K562 (cell line): Measurements from ENCODE around the gene PREX1. TPM values are rescaled to one million over a fixed set of nuclear protein-coding genes. Genes with fewer than 3 reads are reported as not detected.

ENCODE experiments used
- ATAC-seq: fragments of 200-7000 bp; cut with Tn5 transposase; 3 replicates; pipeline ENCODE4 v1.9.1; 2020; ENCODE audit warnings: moderate library complexity
- BruUV-seq: library from RNA; stranded (reverse); fragments of 400-500 nt; replicated peaks from 2 replicates; lab custom pipeline; 2021; lab: Mats Ljungman, UMichigan
- CTCF ChIA-PET: fragments of 300-600 bp; formaldehyde crosslinking; extraction: SDS; loops from one replicate; lab custom pipeline; 2021; ENCODE audit warnings: low intra/inter-chr PET ratio; lab: Yijun Ruan, JAX
- POLR2A ChIA-PET: fragments of 300-600, 350-650 bp; sonication (Branson Sonifier 250); formaldehyde crosslinking; extraction: SDS; loops from one replicate; lab custom pipeline; 2021; ENCODE audit warnings: antibody characterized with exemption, inconsistent platforms; lab: Yijun Ruan, JAX
- DNase-seq, 4 experiments: peaks; one replicate each; pipeline versions ENCODE4 v3.0.0 to v3.0.0-alpha.2; 2011 to 2018; ENCODE audit warnings: low spot score in 3 of 4, mixed read lengths in 3 of 4; ENCODE audit errors: extremely low read depth in 1 of 4
- FAIRE-seq: peaks from 2 replicates; lab custom pipeline; 2011; peaks lifted over from hg19 to GRCh38; lab: Jason Lieb, UNC
- H2AFZ ChIP-seq: 2 replicates; pipeline ENCODE4 v1.6.0; 2011; ENCODE audit warnings: low read depth, low read length, control low read depth, inconsistent platforms
- H3K27ac ChIP-seq: fragments of 200-600 bp; 3 replicates; pipeline ENCODE4 v1.8.0; 2011; ENCODE audit warnings: low read depth, mild to moderate bottlenecking, control low read depth, inconsistent platforms, low read length, moderate library complexity, mixed read lengths; ENCODE audit errors: extremely low read depth
- H3K27me3 ChIP-seq, 2 experiments: fragments of 300-600 bp in 1 of 2; 2 replicates in 1 of 2; 3 replicates in 1 of 2; pipeline versions ENCODE4 v1.6.0 to v1.8.0; 2011; ENCODE audit warnings: inconsistent platforms in 2 of 2, low read length in 2 of 2, mild to moderate bottlenecking in 1 of 2, mixed read lengths in 1 of 2, moderate library complexity in 1 of 2; ENCODE audit not compliant: control insufficient read depth in 2 of 2, insufficient read depth in 2 of 2
- H3K36me3 ChIP-seq: fragments of 300-600 bp; 3 replicates; pipeline ENCODE4 v1.8.0; 2011; ENCODE audit warnings: mild to moderate bottlenecking, low read length, inconsistent platforms; ENCODE audit not compliant: control insufficient read depth, insufficient read depth
- H3K4me1 ChIP-seq, 2 experiments: fragments of 200-600 bp in 1 of 2; replicated peaks in 1 of 2; 2 replicates in 1 of 2; 3 replicates in 1 of 2; pipeline versions ENCODE4 v1.5.1 to v1.8.0; 2011; ENCODE audit warnings: inconsistent platforms in 2 of 2, low read length in 2 of 2, mild to moderate bottlenecking in 1 of 2, mixed read lengths in 1 of 2, moderate library complexity in 1 of 2; ENCODE audit not compliant: control insufficient read depth in 2 of 2, insufficient read depth in 2 of 2
- H3K4me2 ChIP-seq: 2 replicates; pipeline ENCODE4 v1.6.1; 2011; ENCODE audit warnings: low read length, control low read depth, inconsistent platforms, mixed read lengths; ENCODE audit not compliant: insufficient read depth
- H3K4me3 ChIP-seq: fragments of 200-600 bp; sonication (generic), shearing (Covaris generic); 2 replicates; pipeline ENCODE4 v1.5.1; 2016; ENCODE audit warnings: control low read depth, inconsistent platforms
- H3K79me2 ChIP-seq: fragments of 200-600 bp; 3 replicates; pipeline ENCODE4 v1.8.0; 2011; ENCODE audit warnings: low read length, inconsistent platforms; ENCODE audit not compliant: control insufficient read depth, insufficient read depth
- H3K9ac ChIP-seq, 2 experiments: 2 replicates each; pipeline versions ENCODE4 v1.6.0 to v1.6.1; 2011; ENCODE audit warnings: low read depth in 2 of 2, low read length in 2 of 2, control low read depth in 1 of 2, inconsistent platforms in 1 of 2, mild to moderate bottlenecking in 1 of 2, mixed read lengths in 1 of 2; ENCODE audit not compliant: insufficient read depth in 1 of 2
- H3K9me1 ChIP-seq: one replicate; pipeline ENCODE4 v1.6.0; 2011; ENCODE audit warnings: inconsistent platforms, mild to moderate bottlenecking, low read length, moderate library complexity; ENCODE audit not compliant: control insufficient read depth, insufficient read depth
- H3K9me3 ChIP-seq: replicated peaks from 2 replicates; pipeline ENCODE4 v1.5.1; 2011; ENCODE audit warnings: low read depth, low read length, inconsistent platforms; ENCODE audit not compliant: control insufficient read depth, insufficient read depth
- H4K20me1 ChIP-seq: replicated peaks from 2 replicates; pipeline ENCODE4 v1.6.1; 2011; ENCODE audit warnings: low read length, inconsistent platforms, mixed read lengths; ENCODE audit not compliant: control insufficient read depth, insufficient read depth
- ADNP ChIP-seq: fragments of 200-800 bp; sonication (Bioruptor generic); IDR thresholded peaks from 2 replicates; pipeline ENCODE4 v1.6.1; 2016; ENCODE audit warnings: missing genetic modification characterization, missing compliant biosample characterization
- ARID3B ChIP-seq: fragments of 250-450 bp; sonication (Bioruptor Pico); IDR thresholded peaks from 2 replicates; pipeline ENCODE4 v1.4.0; 2020; ENCODE audit warnings: borderline replicate concordance
- BCOR ChIP-seq: fragments of 450-650 bp; IDR thresholded peaks from 2 replicates; pipeline ENCODE4 v1.6.1; 2016
- ESRRA ChIP-seq: fragments of 450-650 bp; IDR thresholded peaks from 2 replicates; pipeline ENCODE4 v1.6.1; 2014; ENCODE audit warnings: low read depth, mild to moderate bottlenecking, moderate library complexity, borderline replicate concordance
- FIP1L1 ChIP-seq: fragments of 200-400 bp; formaldehyde crosslinking; IDR thresholded peaks from 2 replicates; pipeline ENCODE4 v1.6.1; 2018; ENCODE audit warnings: mild to moderate bottlenecking, low read depth, low read length; ENCODE audit not compliant: poor library complexity, severe bottlenecking
- HDAC2 ChIP-seq: fragments of 450-650 bp; IDR thresholded peaks from 2 replicates; pipeline ENCODE4 v1.6.1; 2016; ENCODE audit warnings: mild to moderate bottlenecking
- KDM1A ChIP-seq, 2 experiments: fragments of 450-650 bp; IDR thresholded peaks; 2 replicates each; pipeline ENCODE4 v1.6.1; 2016; ENCODE audit warnings: mild to moderate bottlenecking in 2 of 2
- MLLT1 ChIP-seq, 2 experiments: fragments of 450-650 bp; IDR thresholded peaks; 2 replicates each; pipeline ENCODE4 v1.6.1; 2016
- RAD51 ChIP-seq: fragments of 450-650 bp; IDR thresholded peaks from 2 replicates; pipeline ENCODE4 v1.7.1; 2016; ENCODE audit warnings: low read depth, mild to moderate bottlenecking, borderline replicate concordance
- RBM25 ChIP-seq: fragments of 200-400 bp; formaldehyde crosslinking; IDR thresholded peaks from 2 replicates; pipeline ENCODE4 v1.6.1; 2018; ENCODE audit warnings: low read length, low read depth, moderate library complexity; ENCODE audit not compliant: severe bottlenecking
- SIRT6 ChIP-seq: IDR thresholded peaks from one replicate; pipeline ENCODE4 v1.6.1; 2012; ENCODE audit warnings: low read depth, mild to moderate bottlenecking, control low read depth, inconsistent platforms, low read length, moderate library complexity
- SMARCA5 ChIP-seq: fragments of 450-650 bp; IDR thresholded peaks from 2 replicates; pipeline ENCODE4 v1.6.1; 2016
- SPI1 ChIP-seq: IDR thresholded peaks from 2 replicates; pipeline ENCODE4 v1.6.1; 2011; ENCODE audit warnings: low read depth, low read length, control low read depth, borderline replicate concordance
- TAF9B ChIP-seq: fragments of 450-650 bp; IDR thresholded peaks from 2 replicates; pipeline ENCODE4 v1.6.1; 2018; ENCODE audit warnings: mild to moderate bottlenecking; ENCODE audit not compliant: partially characterized antibody
- TFE3 ChIP-seq: fragments of 450-650 bp; formaldehyde crosslinking; IDR thresholded peaks from 2 replicates; pipeline ENCODE4 v1.4.0; 2020; ENCODE audit warnings: mild to moderate bottlenecking, mixed read lengths
- USF2 ChIP-seq: sonication (generic); formaldehyde crosslinking; IDR thresholded peaks from 2 replicates; pipeline ENCODE4 v1.5.0; 2020; ENCODE audit warnings: missing genetic modification reagents
- ZNF174 ChIP-seq: fragments of 250-450 bp; sonication (Bioruptor Pico); IDR thresholded peaks from 2 replicates; pipeline ENCODE4 v1.4.0; 2020; ENCODE audit warnings: mild to moderate bottlenecking
- WGBS: fragments of 100-300 bp; shearing (Covaris generic); methylation state at CpG from one replicate; pipeline ENCODE4 v1.1.6; 2016; ENCODE audit warnings: low coverage, mixed read lengths; ENCODE audit not compliant: insufficient coverage; ENCODE audit errors: missing lambda C conversion rate; 5-methylcytosine and 5-hydroxymethylcytosine counted together
- in situ Hi-C: fragments of 300-500 bp; cut with MboI; formaldehyde crosslinking; loops from 4 replicates; pipeline ENCODE4 v1.15.0; 2018; ENCODE audit warnings: inconsistent platforms, mixed read lengths
- intact Hi-C: fragments of 100-400 bp; cut with micrococcal nuclease; formaldehyde crosslinking; loops from 2 replicates; pipeline ENCODE4 v1.14.2; 2022
- polyA plus RNA-seq, 8 experiments: library from polyadenylated mRNA; depleted of rRNA in 4 of 8; stranded (reverse) in 5 of 8; unstranded in 3 of 8; fragments of >200 nt; fragmentation: Nextera tagmentation in 2 of 8; fragmentation: Illumina TruSeq in 1 of 8; extraction: Ambion mirVana in 2 of 8; extraction: Trizol in 1 of 8; gene quantifications; 2 replicates each; pipeline versions ENCODE4 v1.2.1 to v1.2.3, GENCODE V29; 2011 to 2014; ENCODE audit warnings: inconsistent platforms in 1 of 8, missing spikeins in 1 of 8
- total RNA-seq, 7 experiments: library from RNA; depleted of rRNA in 6 of 7; stranded (reverse); fragments of >200 nt in 6 of 7; fragmentation: Illumina TruSeq in 2 of 7; extraction: Trizol in 2 of 7; gene quantifications; 2 replicates each; pipeline versions ENCODE4 v1.2.1 to v1.2.3, GENCODE V29; 2011 to 2021; ENCODE audit warnings: low replicate concordance in 1 of 7

PREX1 gene
- total and polyA plus RNA-seq, 9 of the 15 experiments (the other 6 are each of a cell fraction or from before 2014, with no cell fraction given), result 0.37 to 10.4 (median 4.8) TPM

GRCh38 chr20:48862279-48862678 lies 34.5 kb upstream of the PREX1 start:
- ChIA-PET CTCF (no interaction called here), POLR2A (interaction anchor here (0.7 kb wide), 1 partner anchor 17 kb away, joined by 3 read pairs; no protein-coding TSS in a partner anchor)
- DNase-seq, result no peak
- H3K36me3 ChIP-seq, result no peaks in the 10 kb centered on the region
- no peak overlapping the region for H2AFZ ChIP-seq
- H3K4me3 ChIP-seq, result no peak overlapping the region
- TF ChIP-seq SIRT6, result no peak
- 0 out of 2 replicates have a peak, but pooled peaks have one; percentile 29 for TF ChIP-seq SMARCA5
- TF ChIP-seq USF2, result peak; percentile 16; the same call in 1 of the 2 replicates
- peak; percentile 71 for TF ChIP-seq BCOR
- no peak for TF ChIP-seq FIP1L1
- TF ChIP-seq SPI1, result peak; percentile 8; the same call in 1 of the 2 replicates
- TF ChIP-seq ARID3B, result no peak
- peak; percentile 66 for TF ChIP-seq TFE3 (CRISPR knock-in tag)
- no peak for TF ChIP-seq ZNF174 (CRISPR knock-in tag)
- TF ChIP-seq ADNP (tag), result peak; percentile 72; the same call in 1 of the 2 replicates
- TF ChIP-seq RAD51, result peak; percentile 54
- peak; percentile 35; the same call in 1 of the 2 replicates for TF ChIP-seq HDAC2
- TF ChIP-seq TAF9B, result no peak
- no peak for TF ChIP-seq MLLT1 (IDR thresholded peaks at IDR 0.05)
- no peak for TF ChIP-seq ESRRA
- peak; percentile 89 for TF ChIP-seq RBM25
- TF ChIP-seq KDM1A (IDR thresholded peaks at IDR 0.05), result peak; percentile 25 to 34; a peak in 2 of 4 replicates
- no peaks in the 10 kb centered on the region; the same call in 1 of the 2 replicates for H4K20me1 ChIP-seq
- BruUV-seq, result no TSS peak
- no peak for FAIRE-seq
- H3K4me1 ChIP-seq, result peaks cover 3 to 12% of the 10 kb centered on the region in 2 experiments; a peak in 3 of 5 replicates
- no peaks in the 10 kb centered on the region for H3K79me2 ChIP-seq
- ATAC-seq, result no peak
- intact Hi-C loops (no loop called here), in situ Hi-C loops (no loop called here)
- H3K9me3 ChIP-seq, result no peaks in the 10 kb centered on the region
- no peaks in the 10 kb centered on the region for H3K27me3 ChIP-seq
- no peaks in the 10 kb centered on the region for H3K9me1 ChIP-seq
- H3K4me2 ChIP-seq, result no peak overlapping the region
- H3K27ac ChIP-seq, result no peak overlapping the region
- no peak overlapping the region for H3K9ac ChIP-seq
- WGBS, result 50% methylated on average over 1 of the region's 1 CpG
